Amniotic stem cell (primary cell): ENCODE measurements around the gene MBD6.
"Not testable (repeated sequence)": the region's sequence is repeated elsewhere in the genome, so short reads cannot be mapped to it uniquely, and the experiment has no call there.

Experiments used
- DNase-seq: peaks from one replicate; lab custom pipeline; 2025; lab: John Stamatoyannopoulos, UW

Gene MBD6

GRCh38 chr12:57515408-57515933 is 7.2 kb upstream of the MBD6 start:
- DNase-seq, result no peak

GRCh38 chr12:57515934-57516541 is 6.6 kb upstream of the MBD6 start:
- no peak for DNase-seq

- DNase-seq, result no peak
These were observed 5.9 kb upstream of the MBD6 start for GRCh38 chr12:57516617-57517153.

GRCh38 chr12:57517187-57517586 is 5.4 kb upstream of the MBD6 start:
- no peak for DNase-seq

- not testable (repeated sequence) for DNase-seq
These were observed 4.9 kb upstream of the MBD6 start for GRCh38 chr12:57517718-57518117.

GRCh38 chr12:57518176-57518919 is 4.3 kb upstream of the MBD6 start:
- DNase-seq, result no peak

- no peak for DNase-seq
These were observed 3.5 kb upstream of the MBD6 start for GRCh38 chr12:57518920-57519795.

- DNase-seq, result no peak
These were observed 2.9 kb upstream of the MBD6 start for GRCh38 chr12:57519796-57520052.

- DNase-seq, result peak; percentile 99
These were observed 2.4 kb upstream of the MBD6 start, which contains the start of gene DDIT3 for GRCh38 chr12:57520053-57520818. Gene DDIT3, minus strand, starts transcription at chr12:57520514. Its CDS starts 3,108 bp downstream, at chr12:57517406.

- no peak for DNase-seq
These were observed 1.1 kb upstream of the MBD6 start for GRCh38 chr12:57521525-57522010.

GRCh38 chr12:57522887-57523705 is 472 bp downstream of the MBD6 start:
- DNase-seq, result peak; percentile 30

- no peak for DNase-seq
These were observed 1.3 kb downstream of the MBD6 start for GRCh38 chr12:57523706-57524614.

GRCh38 chr12:57524814-57525614 is 2.4 kb downstream of the MBD6 start:
- no peak for DNase-seq

- DNase-seq, result no peak
These were observed 3.2 kb downstream of the MBD6 start for GRCh38 chr12:57525615-57526383.

GRCh38 chr12:57526477-57527126 is 4.0 kb downstream of the MBD6 start:
- DNase-seq, result no peak

GRCh38 chr12:57527184-57527583 is 4.6 kb downstream of the MBD6 start:
- DNase-seq, result no peak

GRCh38 chr12:57528176-57528575 is 5.6 kb downstream of the MBD6 start:
- no peak for DNase-seq
